ENCODE data around the gene TTYH1. TPM values are rescaled to one million over a fixed set of nuclear protein-coding genes. Genes with fewer than 3 reads are reported as not detected.

Gene TTYH1
- total and polyA plus RNA-seq, 3 donors from 2014 or later: 126 to 248 (median 226) TPM

- no peaks in the 10 kb centered on the region for H3K36me3 ChIP-seq (ENCODE audit: low read depth, missing control alignments)
- WGBS, 2 donors: 84 to 87% methylated on average over 3 of the region's 3 CpGs
- H3K9me3 ChIP-seq: no peaks in the 10 kb centered on the region
- H3K27ac ChIP-seq: no peak overlapping the region
- no peak for DNase-seq
- TF ChIP-seq CTCF (IDR thresholded peaks at IDR 0.05) (no peak), POLR2A (IDR thresholded peaks at IDR 0.05) (no peak)
- H3K4me3 ChIP-seq: no peak overlapping the region
- no peaks in the 10 kb centered on the region for H3K27me3 ChIP-seq
- no peaks in the 10 kb centered on the region for H3K4me1 ChIP-seq
- intact Hi-C loops (cut with DNase I; ENCODE audit: low total_unique reads): no loop called here
These were observed 67.6 kb downstream of the TTYH1 start for GRCh38 chr19:54482889-54483288.

GRCh38 chr19:54484451-54484850, 69.2 kb downstream of the TTYH1 start:
- H3K4me1 ChIP-seq: no peaks in the 10 kb centered on the region
- no peak overlapping the region for H3K27ac ChIP-seq
- H3K9me3 ChIP-seq: no peaks in the 10 kb centered on the region
- TF ChIP-seq POLR2A (IDR thresholded peaks at IDR 0.05): no peak
- intact Hi-C loops (cut with DNase I; ENCODE audit: low total_unique reads): no loop called here
- WGBS, 2 donors: 82 to 84% methylated on average over 10 of the region's 10 CpGs
- H3K27me3 ChIP-seq: no peaks in the 10 kb centered on the region
- no peak for DNase-seq
- H3K4me3 ChIP-seq: no peak overlapping the region
- no peaks in the 10 kb centered on the region for H3K36me3 ChIP-seq (ENCODE audit: low read depth, missing control alignments)

GRCh38 chr19:54485851-54486250, 70.6 kb downstream of the TTYH1 start:
- H3K4me1 ChIP-seq: no peaks in the 10 kb centered on the region
- H3K9me3 ChIP-seq: no peaks in the 10 kb centered on the region
- no peak overlapping the region for H3K27ac ChIP-seq
- TF ChIP-seq CTCF (IDR thresholded peaks at IDR 0.05) (no peak), POLR2A (IDR thresholded peaks at IDR 0.05) (no peak)
- H3K36me3 ChIP-seq (ENCODE audit: low read depth, missing control alignments): no peaks in the 10 kb centered on the region
- H3K4me3 ChIP-seq: no peak overlapping the region
- DNase-seq: no peak
- intact Hi-C loops (cut with DNase I; ENCODE audit: low total_unique reads): no loop called here
- WGBS, 2 donors: 68 to 75% methylated on average over 5 of the region's 5 CpGs
- H3K27me3 ChIP-seq: no peaks in the 10 kb centered on the region

Small RNA genes lying within 50 kb of the gene (small RNA-seq; reads per million reads assigned to genes)
- 0 reads per million in 2 donors for gene AC245884.3

Other genes with a start within 250 kb of the TTYH1 start
- gene TMC4, start 242.3 kb upstream of the TTYH1 start, total RNA-seq: under 1 TPM; 0.31 to 0.43 TPM
- 4.1 TPM for gene TMC4, start 242.3 kb upstream of the TTYH1 start, polyA plus RNA-seq (ENCODE audit: insufficient read depth, low read depth, low replicate concordance)
- 100 to 1,000 TPM; 479 to 482 TPM for gene MBOAT7, start 225.9 kb upstream of the TTYH1 start, total RNA-seq
- 218 TPM for gene MBOAT7, start 225.9 kb upstream of the TTYH1 start, polyA plus RNA-seq (ENCODE audit: insufficient read depth, low read depth, low replicate concordance)
- 100 to 1,000 TPM; 162 to 177 TPM for gene TSEN34, start 224.2 kb upstream of the TTYH1 start, total RNA-seq
- 73.1 TPM for gene TSEN34, start 224.2 kb upstream of the TTYH1 start, polyA plus RNA-seq (ENCODE audit: insufficient read depth, low read depth, low replicate concordance)
- gene RPS9, start 214.6 kb upstream of the TTYH1 start, total RNA-seq: 1,000 to 10,000 TPM in 1 of 2 donors, 100 to 1,000 TPM in 1; 648 to 1,251 TPM
- 969 TPM for gene RPS9, start 214.6 kb upstream of the TTYH1 start, polyA plus RNA-seq (ENCODE audit: insufficient read depth, low read depth, low replicate concordance)
- gene LILRB3, start 192.5 kb upstream of the TTYH1 start, total RNA-seq: 10 to 100 TPM in 1 of 2 donors, 1 to 10 TPM in 1; 3.6 to 11.0 TPM
- gene LILRB3, start 192.5 kb upstream of the TTYH1 start, polyA plus RNA-seq (ENCODE audit: insufficient read depth, low read depth, low replicate concordance): 4.9 TPM
- gene LILRA6, start 172.7 kb upstream of the TTYH1 start, total RNA-seq: 1 to 10 TPM in 1 of 2 donors, under 1 TPM in 1; 0.37 to 1.5 TPM
- 2.7 TPM for gene LILRA6, start 172.7 kb upstream of the TTYH1 start, polyA plus RNA-seq (ENCODE audit: insufficient read depth, low read depth, low replicate concordance)
- 1 to 10 TPM; 1.9 to 4.4 TPM for gene LILRB5, start 158.2 kb upstream of the TTYH1 start, total RNA-seq
- gene LILRB5, start 158.2 kb upstream of the TTYH1 start, polyA plus RNA-seq (ENCODE audit: insufficient read depth, low read depth, low replicate concordance): 8.7 TPM
- gene LILRB2, start 134.4 kb upstream of the TTYH1 start, total RNA-seq: under 1 TPM; 0.71 to 0.99 TPM
- 3.0 TPM for gene LILRB2, start 134.4 kb upstream of the TTYH1 start, polyA plus RNA-seq (ENCODE audit: insufficient read depth, low read depth, low replicate concordance)
- 1 to 10 TPM; 1.1 to 1.2 TPM for gene LILRA5, start 102.3 kb upstream of the TTYH1 start, total RNA-seq
- 1.4 TPM for gene LILRA5, start 102.3 kb upstream of the TTYH1 start, polyA plus RNA-seq (ENCODE audit: insufficient read depth, low read depth, low replicate concordance)
- gene LILRA4, start 76.3 kb upstream of the TTYH1 start, total RNA-seq: under 1 TPM in 1 of 2 donors, not detected in 1; 0.81 TPM
- gene LILRA4, start 76.3 kb upstream of the TTYH1 start, polyA plus RNA-seq (ENCODE audit: insufficient read depth, low read depth, low replicate concordance): 0.50 TPM
- gene LAIR1, start 50.5 kb upstream of the TTYH1 start, total RNA-seq: 1 to 10 TPM; 6.4 to 7.1 TPM
- 13.4 TPM for gene LAIR1, start 50.5 kb upstream of the TTYH1 start, polyA plus RNA-seq (ENCODE audit: insufficient read depth, low read depth, low replicate concordance)
- 100 to 1,000 TPM; 313 to 507 TPM for gene LENG8, start 33.7 kb downstream of the TTYH1 start, total RNA-seq
- gene LENG8, start 33.7 kb downstream of the TTYH1 start, polyA plus RNA-seq (ENCODE audit: insufficient read depth, low read depth, low replicate concordance): 167 TPM
- 1 to 10 TPM; 5.6 to 5.8 TPM for gene LENG9, start 48.3 kb downstream of the TTYH1 start, total RNA-seq
- gene LENG9, start 48.3 kb downstream of the TTYH1 start, polyA plus RNA-seq (ENCODE audit: insufficient read depth, low read depth, low replicate concordance): 1.9 TPM
- 10 to 100 TPM; 10.2 to 11.9 TPM for gene CDC42EP5, start 57.8 kb downstream of the TTYH1 start, total RNA-seq
- gene CDC42EP5, start 57.8 kb downstream of the TTYH1 start, polyA plus RNA-seq (ENCODE audit: insufficient read depth, low read depth, low replicate concordance): 7.8 TPM
- not detected for gene LAIR2, start 87.4 kb downstream of the TTYH1 start, total RNA-seq
- gene LAIR2, start 87.4 kb downstream of the TTYH1 start, polyA plus RNA-seq (ENCODE audit: insufficient read depth, low read depth, low replicate concordance): 0.65 TPM
- gene LILRA2, start 158.3 kb downstream of the TTYH1 start, total RNA-seq: under 1 TPM; 0.47 to 0.87 TPM
- 2.6 TPM for gene LILRA2, start 158.3 kb downstream of the TTYH1 start, polyA plus RNA-seq (ENCODE audit: insufficient read depth, low read depth, low replicate concordance)
- under 1 TPM in 1 of 2 donors, not detected in 1; 0.50 TPM for gene LILRA1, start 178.2 kb downstream of the TTYH1 start, total RNA-seq
- 0.62 TPM for gene LILRA1, start 178.2 kb downstream of the TTYH1 start, polyA plus RNA-seq (ENCODE audit: insufficient read depth, low read depth, low replicate concordance)
- gene LILRB1, start 215.0 kb downstream of the TTYH1 start, total RNA-seq: under 1 TPM; 0.63 to 0.93 TPM
- gene LILRB1, start 215.0 kb downstream of the TTYH1 start, polyA plus RNA-seq (ENCODE audit: insufficient read depth, low read depth, low replicate concordance): 2.2 TPM
- 1 to 10 TPM; 1.0 to 3.2 TPM for gene LILRB4, start 247.5 kb downstream of the TTYH1 start, total RNA-seq
- gene LILRB4, start 247.5 kb downstream of the TTYH1 start, polyA plus RNA-seq (ENCODE audit: insufficient read depth, low read depth, low replicate concordance): 12.6 TPM

Measured in testis (tissue), 3 donors.